Aorta (tissue), 5 donors: ENCODE data around the gene GALNT11. TPM values are rescaled to one million over a fixed set of nuclear protein-coding genes. Genes with fewer than 3 reads are reported as not detected.

ENCODE experiments used
- ATAC-seq: fragments of 200-7000 bp; cut with Tn5 transposase; one replicate; pipeline ENCODE4 v1.9.1; 2022; ENCODE audit warnings: moderate library complexity; ENCODE audit not compliant: low FRiP score
- DNase-seq, 2 donors: peaks; one replicate each; pipeline ENCODE4 v3.0.0-alpha.2; 2020
- H3K27ac ChIP-seq, 2 donors: one replicate each; pipeline ENCODE4 v1.5.1; 2013; ENCODE audit warnings: low read length in 2 of 2, mild to moderate bottlenecking in 2 of 2, moderate library complexity in 2 of 2, control low read depth in 1 of 2, inconsistent platforms in 1 of 2, low read depth in 1 of 2
- H3K27me3 ChIP-seq, 2 donors: one replicate each; pipeline ENCODE4 v1.6.1; 2013; ENCODE audit warnings: control low read depth in 1 of 2, low read length in 1 of 2, mild to moderate bottlenecking in 1 of 2, moderate library complexity in 1 of 2; ENCODE audit not compliant: insufficient read depth in 2 of 2, control insufficient read depth in 1 of 2
- H3K36me3 ChIP-seq, 2 donors: one replicate each; pipeline ENCODE4 v1.6.1; 2013; ENCODE audit warnings: control low read depth in 1 of 2, low read length in 1 of 2, mild to moderate bottlenecking in 1 of 2; ENCODE audit not compliant: insufficient read depth in 2 of 2, control insufficient read depth in 1 of 2
- H3K4me1 ChIP-seq, 2 donors: one replicate each; pipeline ENCODE4 v1.6.1; 2013; ENCODE audit warnings: low read length in 2 of 2, control low read depth in 1 of 2, mild to moderate bottlenecking in 1 of 2, moderate library complexity in 1 of 2; ENCODE audit not compliant: insufficient read depth in 2 of 2, control insufficient read depth in 1 of 2
- H3K4me3 ChIP-seq, 2 donors: one replicate each; pipeline ENCODE4 v1.5.1; 2013; ENCODE audit warnings: low read length in 2 of 2, control low read depth in 1 of 2, mild to moderate bottlenecking in 1 of 2
- H3K9me3 ChIP-seq: one replicate; pipeline ENCODE4 v1.6.1; 2013; ENCODE audit warnings: mild to moderate bottlenecking, low read length; ENCODE audit not compliant: control insufficient read depth
- WGBS, 2 donors: extraction: QIAGEN DNeasy Blood & Tissue Kit; methylation state at CpG; one replicate each; pipeline ENCODE4 v1.1.7; 2013; 5-methylcytosine and 5-hydroxymethylcytosine counted together
- intact Hi-C, 2 donors: fragments of 100-400 bp; cut with DNase I; formaldehyde crosslinking; loops; one replicate each; pipeline versions ENCODE4 v1.14.2 to v1.15.0; 2022
- polyA plus RNA-seq, 2 donors: library from polyadenylated mRNA; stranded (reverse); fragments of 200-250 nt; gene quantifications; one replicate each; pipeline ENCODE4 v1.2.3, GENCODE V29; 2013
- total RNA-seq, 2 donors: library from RNA; stranded (reverse); fragmentation: NEBNext Ultra II Directional; extraction: Animal tissue kit (Norgen Biotek cat#: 25700); gene quantifications; one replicate each; pipeline ENCODE4 v1.2.1, GENCODE V29; 2021
- donor health status: healthy with polysubstance abuse.
- donor health status: Bipolar disorder and iron deficiency.
- donor health status: DM: no; HTN: no; CAD: no.
- donor health status: DM: no; HTN: no; CAD: no.
- donor health status: DM: yes; HTN: yes; CAD: no.

GALNT11 gene
- total and polyA plus RNA-seq, 4 donors: 20.5 to 45.8 (median 24.6) TPM

DNA sequence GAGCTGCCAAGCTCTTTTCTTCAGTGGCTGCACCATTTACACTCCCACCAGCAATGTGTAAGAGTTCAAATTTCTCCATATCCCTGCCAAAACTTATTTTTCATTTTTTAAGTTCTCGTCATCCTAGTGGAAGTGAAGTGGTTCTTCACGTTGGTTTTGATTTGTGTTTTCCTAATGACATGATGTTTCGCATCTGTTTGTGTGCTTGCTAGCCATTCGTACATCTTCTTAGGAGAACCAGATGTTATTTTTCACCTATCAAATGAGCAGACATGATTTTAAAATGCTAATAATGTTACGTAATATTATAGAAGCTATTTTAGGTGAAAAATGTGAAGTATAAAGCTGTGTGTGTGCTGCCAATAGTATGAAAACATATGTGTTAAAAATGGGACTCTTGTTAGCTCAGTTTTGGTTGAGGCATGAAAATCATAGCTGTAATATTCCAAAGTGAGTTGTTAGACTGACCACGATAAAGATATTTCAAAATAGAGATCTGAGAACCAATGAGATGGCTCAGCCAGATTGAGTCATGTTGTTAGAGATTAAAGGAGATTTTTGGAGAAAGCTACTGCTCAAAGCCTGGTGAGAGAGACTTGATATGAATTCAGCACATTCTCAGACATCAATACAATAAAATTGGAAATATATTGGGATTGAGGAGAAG, 25.9 kb upstream of the GALNT11 start:
- 49 to 59% methylated on average over 6 of the region's 6 CpGs for WGBS, 2 donors
- intact Hi-C loops: no loop called here

DNA sequence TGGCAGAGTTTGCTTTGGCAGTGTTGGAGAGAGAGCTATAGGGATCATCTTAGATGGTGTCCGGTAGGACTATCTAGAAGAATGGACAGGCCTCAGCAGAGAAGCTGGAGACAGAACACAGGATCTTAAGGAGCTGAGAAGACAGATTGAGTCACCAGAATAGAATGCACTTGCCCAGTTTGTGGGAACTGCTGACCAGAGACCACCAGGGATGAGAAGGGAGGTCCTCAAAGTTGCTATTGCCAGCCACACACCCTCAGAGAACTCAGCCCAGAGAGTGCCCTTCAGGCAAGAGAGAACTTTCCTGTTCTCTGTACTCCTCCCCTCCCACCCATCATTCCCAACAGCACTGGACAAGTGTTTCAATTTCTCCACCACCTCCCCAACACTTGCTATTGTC, 25.3 kb upstream of the GALNT11 start:
- no peak for ATAC-seq

More for the DNA sequence above, 25.9 kb upstream of the GALNT11 start:
- Histone ChIP-seq H3K36me3 (no peaks in the 10 kb centered on the region), H3K27me3 (peaks cover 0 to 2% of the 10 kb centered on the region in 2 donors), H3K27ac (no peak overlapping the region), H3K9me3 (peaks cover 2% of the 10 kb centered on the region), H3K4me3 (no peak overlapping the region), H3K4me1 (no peaks in the 10 kb centered on the region)
- DNase-seq: no peak
- no peak for ATAC-seq

DNA sequence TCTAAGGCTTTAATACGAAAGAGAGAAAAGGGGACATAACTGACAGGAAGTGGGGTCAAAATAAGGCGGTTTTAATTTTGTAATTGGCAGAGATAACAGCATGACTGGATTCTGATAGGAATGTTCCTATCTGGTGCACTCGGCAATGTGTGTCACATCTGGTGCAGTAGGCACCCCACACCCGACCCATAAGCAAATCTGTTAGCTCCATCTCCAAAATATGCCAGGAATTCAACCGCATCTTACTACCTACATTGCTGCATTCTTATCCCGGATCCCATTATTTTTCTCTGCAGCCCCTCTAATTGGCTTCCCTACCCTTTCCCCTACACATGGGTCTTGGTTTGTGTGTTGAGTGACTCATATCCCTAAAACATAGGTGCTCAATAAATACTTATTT, 19.1 kb upstream of the GALNT11 start:
- Histone ChIP-seq H3K27me3 (no peaks in the 10 kb centered on the region), H3K4me3 (no peak overlapping the region), H3K36me3 (no peaks in the 10 kb centered on the region), H3K4me1 (no peaks in the 10 kb centered on the region), H3K9me3 (no peaks in the 10 kb centered on the region), H3K27ac (no peak overlapping the region)
- intact Hi-C loops: no loop called here
- 45 to 50% methylated on average over 6 of the region's 6 CpGs for WGBS, 2 donors
- no peak for DNase-seq
- no peak for ATAC-seq

More for the DNA sequence above, 25.3 kb upstream of the GALNT11 start:
- Histone ChIP-seq H3K4me3 (no peak overlapping the region), H3K27me3 (peaks cover 0 to 2% of the 10 kb centered on the region in 2 donors), H3K4me1 (no peaks in the 10 kb centered on the region), H3K9me3 (peaks cover 2% of the 10 kb centered on the region), H3K36me3 (no peaks in the 10 kb centered on the region), H3K27ac (no peak overlapping the region)
- intact Hi-C loops: no loop called here
- 74 to 91% methylated on average over 1 of the region's 1 CpG for WGBS, 2 donors
- DNase-seq: no peak

DNA sequence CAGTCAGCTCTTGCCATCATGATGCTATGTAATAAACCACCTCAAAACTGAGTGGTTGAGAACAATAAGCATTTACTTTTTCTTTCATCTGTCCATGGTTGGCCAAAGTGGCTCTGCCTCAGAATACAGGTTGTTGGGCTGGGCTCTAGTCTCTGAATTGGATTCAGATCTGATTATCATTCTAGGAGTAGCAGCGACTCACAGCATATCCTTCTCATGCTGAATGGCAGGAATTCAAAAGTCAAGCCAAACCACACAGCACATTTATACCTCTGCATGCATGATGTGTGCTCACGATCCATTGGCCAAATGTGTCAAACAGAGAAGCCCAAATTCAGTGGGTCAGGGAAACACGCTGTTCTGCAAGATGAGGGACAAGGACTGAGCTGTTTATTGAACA, 13.6 kb upstream of the GALNT11 start:
- no peaks in the 10 kb centered on the region for H3K36me3 ChIP-seq
- H3K4me3 ChIP-seq: no peak overlapping the region
- 37 to 45% methylated on average over 3 of the region's 3 CpGs for WGBS, 2 donors
- H3K27ac ChIP-seq: no peak overlapping the region
- intact Hi-C loops: no loop called here
- no peak for ATAC-seq
- H3K4me1 ChIP-seq: no peaks in the 10 kb centered on the region
- H3K27me3 ChIP-seq: no peaks in the 10 kb centered on the region
- H3K9me3 ChIP-seq: no peaks in the 10 kb centered on the region
- no peak for DNase-seq

DNA sequence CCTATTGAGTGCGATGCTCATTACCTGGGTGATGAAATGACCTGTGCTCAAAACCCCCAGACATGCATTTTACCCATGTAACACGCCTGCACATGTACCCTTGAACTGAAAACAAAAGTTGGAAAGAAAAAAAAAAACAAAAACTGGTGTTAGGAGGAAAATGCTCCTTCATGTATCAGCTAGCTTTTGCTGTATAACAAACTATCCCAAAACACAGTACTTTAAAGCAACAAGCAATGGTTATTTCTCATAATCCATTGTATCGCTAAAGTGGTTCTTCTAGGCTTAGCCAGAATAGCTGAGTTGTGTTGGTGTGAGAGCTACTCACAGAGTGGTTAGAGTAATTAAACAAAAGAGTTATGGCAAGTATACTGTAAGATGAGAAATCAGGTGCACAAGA, 12.2 kb upstream of the GALNT11 start:
- no peak overlapping the region for H3K27ac ChIP-seq
- DNase-seq: no peak
- no peak overlapping the region for H3K4me3 ChIP-seq
- no peaks in the 10 kb centered on the region for H3K4me1 ChIP-seq
- no peaks in the 10 kb centered on the region for H3K9me3 ChIP-seq
- H3K27me3 ChIP-seq: no peaks in the 10 kb centered on the region
- intact Hi-C loops: no loop called here
- H3K36me3 ChIP-seq: no peaks in the 10 kb centered on the region
- 94% methylated on average over 3 of the region's 3 CpGs for WGBS, 2 donors
- no peak for ATAC-seq

DNA sequence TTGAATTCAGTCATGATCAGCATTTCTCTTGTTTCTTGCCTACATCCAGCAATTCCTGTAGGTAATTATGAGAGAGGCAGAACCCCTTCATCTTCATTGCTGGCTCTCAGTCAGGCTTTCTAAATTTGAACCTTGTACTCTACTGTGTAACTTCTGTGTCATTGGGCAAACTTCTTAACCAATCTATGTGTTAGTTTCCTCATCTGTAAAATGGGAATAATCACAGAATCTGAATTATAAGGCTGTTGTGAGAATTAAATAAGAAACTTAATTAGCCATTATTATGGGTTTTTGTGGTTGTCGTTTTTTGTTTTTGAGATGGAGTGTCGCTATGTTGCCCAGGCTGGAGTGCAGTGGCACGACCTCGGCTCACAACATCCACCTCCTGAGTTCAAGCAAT, 11.5 kb upstream of the GALNT11 start:
- 94 to 98% methylated on average over 4 of the region's 4 CpGs for WGBS, 2 donors
- H3K36me3 ChIP-seq: no peaks in the 10 kb centered on the region
- ATAC-seq (no peak), DNase-seq (no peak)
- H3K4me3 ChIP-seq: no peak overlapping the region
- no peaks in the 10 kb centered on the region for H3K4me1 ChIP-seq
- no peaks in the 10 kb centered on the region for H3K9me3 ChIP-seq
- no peak overlapping the region for H3K27ac ChIP-seq
- intact Hi-C loops: no loop called here
- no peaks in the 10 kb centered on the region for H3K27me3 ChIP-seq

DNA sequence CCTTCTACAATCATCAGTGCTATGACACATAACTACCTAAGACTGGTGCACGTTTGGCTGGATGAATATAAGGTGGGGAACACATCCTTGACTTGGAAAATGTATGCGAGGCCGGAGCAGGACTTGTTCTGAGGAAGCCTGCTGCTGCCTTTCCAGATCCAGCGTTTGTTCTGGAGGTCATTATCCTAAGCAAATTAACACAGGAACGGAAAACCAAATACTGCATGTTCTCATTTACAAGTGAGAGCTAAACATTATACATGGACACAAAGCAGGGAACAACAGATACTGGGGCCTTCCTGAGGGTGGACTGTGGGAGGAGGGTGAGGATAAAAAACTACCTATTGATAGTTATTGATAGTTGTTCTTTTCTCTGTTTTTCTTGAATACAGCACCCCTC, 10.8 kb upstream of the GALNT11 start:
- H3K27ac ChIP-seq: no peak overlapping the region
- ATAC-seq (no peak), DNase-seq (no peak)
- 64 to 72% methylated on average over 5 of the region's 5 CpGs for WGBS, 2 donors
- H3K36me3 ChIP-seq: no peaks in the 10 kb centered on the region
- no peaks in the 10 kb centered on the region for H3K4me1 ChIP-seq
- no peaks in the 10 kb centered on the region for H3K9me3 ChIP-seq
- intact Hi-C loops: no loop called here
- H3K27me3 ChIP-seq: no peaks in the 10 kb centered on the region
- H3K4me3 ChIP-seq: no peak overlapping the region

DNA sequence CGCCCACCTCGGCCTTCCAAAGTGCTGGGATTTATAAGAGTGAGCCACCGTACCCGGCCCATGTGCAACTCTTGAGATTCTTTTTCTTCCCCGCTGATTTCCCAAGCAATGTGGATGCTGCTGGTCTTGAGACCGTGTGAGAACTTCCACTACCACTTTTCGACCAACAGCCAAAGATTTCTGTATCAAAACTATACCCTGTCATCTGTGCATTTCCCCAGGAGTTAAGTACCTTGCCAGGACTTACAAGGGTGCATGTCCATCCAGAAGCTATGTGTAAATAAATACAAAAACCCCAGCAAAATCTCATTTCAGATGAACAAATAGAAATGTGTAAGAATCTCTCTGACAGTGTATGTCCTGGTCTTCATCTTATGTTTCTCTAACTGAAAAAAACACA, 9.9 kb upstream of the GALNT11 start:
- WGBS, 2 donors: 88% methylated on average over 7 of the region's 7 CpGs
- ATAC-seq (no peak), DNase-seq (no peak)
- Histone ChIP-seq H3K27ac (no peak overlapping the region), H3K36me3 (no peaks in the 10 kb centered on the region), H3K27me3 (no peaks in the 10 kb centered on the region), H3K4me3 (no peak overlapping the region), H3K9me3 (no peaks in the 10 kb centered on the region), H3K4me1 (no peaks in the 10 kb centered on the region)
- intact Hi-C loops: no loop called here

DNA sequence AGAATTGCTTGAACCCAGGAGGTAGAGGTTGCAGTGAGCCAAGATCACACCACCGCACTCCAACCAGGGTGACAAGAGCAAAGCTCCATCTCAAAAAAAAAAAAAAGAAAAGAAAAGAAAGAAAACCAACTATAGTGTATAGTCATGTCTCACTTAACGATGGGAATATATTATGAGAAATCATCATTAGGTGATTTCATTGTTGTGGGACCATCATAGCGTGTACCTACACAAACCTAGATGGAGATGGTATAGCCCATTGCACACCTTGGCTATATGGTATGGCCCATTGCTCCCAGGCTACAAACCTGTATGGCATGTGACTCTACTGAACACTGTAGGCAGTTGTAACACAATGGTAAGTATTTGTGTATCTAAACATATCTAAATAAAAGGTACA, 8.5 kb upstream of the GALNT11 start:
- DNase-seq (no peak), ATAC-seq (no peak)
- Histone ChIP-seq H3K9me3 (no peaks in the 10 kb centered on the region), H3K27ac (no peak overlapping the region), H3K36me3 (no peaks in the 10 kb centered on the region), H3K4me3 (no peak overlapping the region), H3K27me3 (no peaks in the 10 kb centered on the region), H3K4me1 (no peaks in the 10 kb centered on the region)
- 95% methylated on average over 3 of the region's 3 CpGs for WGBS, 2 donors
- intact Hi-C loops: no loop called here
